Stimulated activated naive CD4-positive, alpha-beta T cell (primary cell): ENCODE data around the gene PARN.

Experiments used
- DNase-seq, 6 experiments: peaks; one replicate each; lab custom pipeline; 2025; lab: John Stamatoyannopoulos, UW

Gene PARN

DNA sequence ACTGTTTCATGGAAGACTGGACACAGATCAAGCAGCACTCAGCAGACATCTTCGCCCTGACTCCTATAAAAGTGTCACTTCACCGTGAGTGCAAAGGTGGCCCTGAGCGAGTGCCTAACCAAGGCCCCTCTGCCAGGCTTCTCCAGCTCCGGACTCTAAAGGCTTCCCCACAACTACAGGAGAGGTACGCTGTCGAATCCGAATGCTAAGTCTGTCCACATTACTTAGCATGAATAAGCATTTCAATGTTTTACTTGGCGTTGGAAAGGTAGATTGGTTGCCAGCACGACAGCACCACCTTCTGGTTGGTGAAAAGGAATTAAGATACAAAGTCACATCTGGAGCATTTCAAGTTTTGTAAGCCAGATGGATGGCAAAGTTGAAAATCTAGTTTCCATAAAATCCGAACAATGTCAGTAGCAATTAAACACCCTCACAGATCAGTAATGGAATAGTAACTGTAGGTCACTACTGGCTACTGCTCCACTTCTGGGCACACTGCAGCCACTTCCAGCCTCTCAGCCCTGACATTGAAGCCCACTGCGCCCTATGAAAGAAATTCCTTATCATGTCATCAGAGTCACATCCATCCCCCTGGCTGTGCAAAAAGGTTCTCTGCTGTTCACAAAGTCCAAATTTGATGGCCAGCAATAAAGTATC lies 100.9 kb downstream of the PARN start:
- DNase-seq: peak; percentile 11 to 71 (median 48)

- DNase-seq: no peak
These were observed 101.8 kb downstream of the PARN start for GRCh38 chr16:14528306-14528705.

DNA sequence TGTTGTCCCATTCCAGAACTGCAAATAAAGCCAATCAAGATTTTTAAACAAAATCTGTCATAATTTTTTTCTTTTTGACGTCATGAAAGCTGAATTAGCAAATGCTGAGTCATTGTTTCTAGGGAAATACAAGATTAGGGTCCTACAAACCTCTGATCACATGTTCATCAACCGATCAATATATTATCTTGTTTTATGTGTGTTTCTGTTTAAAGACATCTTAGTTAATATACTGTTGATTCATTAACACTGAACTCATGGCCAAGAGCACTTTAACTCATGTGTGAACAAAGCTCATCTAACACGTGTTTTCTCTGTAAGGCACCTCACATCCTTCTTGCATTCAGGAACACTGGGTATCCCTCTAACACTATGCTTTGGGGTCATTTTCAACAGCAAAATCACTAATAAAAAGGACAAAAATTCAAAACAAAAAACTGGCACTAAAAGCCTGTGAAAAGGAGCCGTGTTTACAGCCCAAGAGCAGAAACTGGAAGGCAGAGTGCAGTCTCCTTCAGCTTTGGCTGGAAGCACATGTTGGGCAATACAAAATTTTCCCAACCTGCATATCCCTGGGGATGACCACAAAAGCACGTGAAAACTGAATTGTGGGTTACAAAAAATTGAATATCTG lies 102.5 kb downstream of the PARN start:
- no peak for DNase-seq

DNA sequence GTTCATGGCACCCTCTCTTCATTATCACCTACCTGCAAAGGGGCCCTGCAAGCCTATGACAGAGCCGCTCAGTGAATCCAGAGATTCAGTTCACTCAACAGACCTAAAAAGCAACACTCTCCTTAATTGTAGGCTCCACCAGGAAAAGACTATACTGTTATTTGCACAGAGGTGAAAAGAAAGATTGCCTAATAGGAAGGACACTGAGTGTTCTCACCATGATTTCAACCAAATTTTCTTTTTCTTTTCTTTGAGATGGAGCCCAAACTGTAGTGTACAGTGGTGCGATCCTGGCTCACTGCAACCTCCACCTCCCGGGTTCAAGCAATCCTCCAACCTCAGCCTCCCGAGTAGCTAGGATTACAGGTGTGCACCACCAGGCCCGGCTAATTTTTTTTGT lies 104.5 kb downstream of the PARN start:
- no peak for DNase-seq

- no peak for DNase-seq
These were observed 105.1 kb downstream of the PARN start for GRCh38 chr16:14524979-14525378.

- no peak for DNase-seq
These were observed 106.4 kb downstream of the PARN start for GRCh38 chr16:14523632-14524031.

DNA sequence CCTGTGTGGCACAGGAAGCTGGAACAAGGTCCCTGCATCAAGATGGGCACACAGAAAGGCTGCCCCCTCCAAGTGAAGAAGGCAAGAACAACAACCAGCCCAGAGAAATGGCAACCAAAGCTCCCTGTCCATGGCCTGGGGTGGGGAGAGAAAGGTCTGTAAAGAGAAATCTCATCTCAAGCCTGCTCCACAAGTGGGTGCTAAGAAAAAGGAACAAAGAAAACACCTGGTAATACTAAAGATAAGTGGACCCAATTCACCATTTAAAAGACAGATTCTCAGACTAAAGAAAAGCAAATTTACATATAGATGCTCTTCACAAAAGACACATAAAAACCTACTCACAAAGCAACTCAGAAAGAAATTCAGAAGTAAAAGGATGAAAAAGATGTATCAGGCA lies 107.4 kb downstream of the PARN start:
- DNase-seq: no peak

GRCh38 chr16:14520753-14521152 lies 109.3 kb downstream of the PARN start:
- DNase-seq: no peak

GRCh38 chr16:14514967-14515366 lies 115.1 kb downstream of the PARN start:
- no peak for DNase-seq

DNA sequence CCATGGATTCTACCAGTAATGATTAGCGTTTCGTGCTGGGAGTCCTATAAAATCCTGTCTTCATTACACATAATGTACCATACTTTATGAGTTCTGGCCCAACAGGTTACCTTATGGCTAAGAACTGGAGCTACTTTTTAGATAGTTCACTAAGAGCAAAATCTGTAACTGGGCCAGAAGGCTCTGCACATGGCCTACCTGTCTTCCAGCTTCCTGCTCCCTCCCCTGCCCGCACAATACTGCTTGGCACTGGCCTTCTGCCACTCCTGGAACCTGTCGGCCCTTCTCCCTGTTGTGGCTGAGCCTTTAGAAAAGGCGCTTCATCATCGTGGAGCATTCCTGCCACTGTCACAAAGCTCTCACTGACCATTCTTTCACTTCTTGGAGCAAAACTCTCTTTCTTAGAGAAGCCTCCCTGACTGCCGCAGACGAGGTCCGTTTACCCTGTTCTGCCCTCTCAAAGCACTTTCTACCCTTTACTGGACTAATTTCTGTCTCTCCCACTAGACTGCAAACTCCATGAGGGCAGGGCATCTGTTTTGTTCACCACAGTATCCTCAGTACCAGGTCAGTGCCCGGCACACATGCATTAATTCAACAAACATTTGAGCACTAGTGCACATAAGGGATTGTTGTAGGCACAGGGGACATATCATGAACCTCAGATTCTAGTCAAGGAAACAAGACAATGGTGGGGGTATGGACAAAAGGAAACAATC lies 116.5 kb downstream of the PARN start:
- DNase-seq: no peak

DNA sequence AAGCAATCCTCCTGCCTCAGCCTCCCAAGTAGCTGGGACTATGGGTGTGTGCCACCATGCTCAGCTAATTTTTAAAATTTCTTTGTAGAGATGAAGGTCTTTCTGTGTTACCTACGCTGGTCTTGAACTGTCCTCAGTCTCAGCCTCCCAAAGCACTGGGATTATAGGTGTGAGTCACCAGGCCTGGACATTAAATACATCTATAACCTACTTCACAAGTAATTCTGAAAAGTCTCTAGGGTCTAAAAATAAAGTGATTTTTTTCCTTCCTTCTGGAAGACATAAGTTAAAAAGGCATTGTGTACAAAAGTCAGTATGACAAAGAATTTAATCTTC lies 118.3 kb downstream of the PARN start:
- DNase-seq: no peak

DNA sequence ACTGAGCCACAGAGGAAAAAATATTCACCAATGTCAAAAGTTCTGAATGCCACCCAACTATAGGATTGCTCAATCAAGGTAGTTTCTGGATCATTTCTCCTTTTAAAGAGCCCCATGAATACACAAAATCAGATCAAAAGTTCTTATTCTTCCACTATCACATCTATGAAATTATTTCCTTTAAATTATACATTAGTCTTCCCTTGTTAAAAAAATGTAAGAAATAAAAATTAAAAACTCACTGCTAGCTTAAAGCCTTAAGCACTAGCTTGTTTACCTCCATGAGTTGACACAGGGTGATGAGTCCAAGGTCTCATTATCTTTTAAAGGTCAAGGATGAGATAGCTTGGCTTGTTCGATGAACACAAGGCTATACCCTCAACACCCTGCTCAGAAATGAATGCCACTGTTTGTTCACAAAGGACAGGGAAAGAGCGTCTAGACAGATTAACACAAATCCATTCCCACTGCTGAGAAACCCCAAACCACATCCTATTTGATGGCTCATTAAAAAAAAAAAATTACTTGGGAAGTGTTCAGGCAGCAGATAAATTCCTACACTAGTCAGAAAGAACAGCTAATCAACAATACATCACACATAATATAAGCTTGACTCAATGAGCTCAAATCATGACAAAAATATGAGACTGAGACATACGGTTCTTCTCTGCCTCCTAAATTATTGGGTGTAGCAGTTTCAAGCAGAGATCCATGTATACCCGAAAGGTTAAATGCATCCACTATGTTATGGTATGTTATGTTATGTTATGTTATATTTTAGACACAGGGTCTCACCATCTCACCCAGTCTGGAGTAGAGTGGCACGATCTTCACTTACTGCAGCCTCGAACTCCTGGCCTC lies 118.9 kb downstream of the PARN start:
- DNase-seq: no peak

DNA sequence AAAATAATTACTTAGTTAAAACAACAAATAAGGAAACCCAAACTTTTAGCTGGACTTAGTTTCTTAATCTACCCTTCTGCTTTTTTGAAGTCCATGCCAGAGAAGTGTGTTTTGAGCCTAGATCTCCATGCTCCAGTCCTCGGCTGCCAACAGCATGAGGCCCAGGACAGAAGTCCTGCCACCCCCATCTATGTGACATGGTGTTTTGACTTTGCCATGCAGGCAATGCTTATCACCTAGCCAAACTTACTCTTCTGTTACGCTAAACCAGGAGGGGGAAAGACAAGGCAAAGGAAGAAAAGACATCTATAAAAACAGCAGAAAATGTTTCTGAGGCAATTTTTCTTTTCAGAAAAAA lies 119.5 kb downstream of the PARN start:
- DNase-seq: no peak

DNA sequence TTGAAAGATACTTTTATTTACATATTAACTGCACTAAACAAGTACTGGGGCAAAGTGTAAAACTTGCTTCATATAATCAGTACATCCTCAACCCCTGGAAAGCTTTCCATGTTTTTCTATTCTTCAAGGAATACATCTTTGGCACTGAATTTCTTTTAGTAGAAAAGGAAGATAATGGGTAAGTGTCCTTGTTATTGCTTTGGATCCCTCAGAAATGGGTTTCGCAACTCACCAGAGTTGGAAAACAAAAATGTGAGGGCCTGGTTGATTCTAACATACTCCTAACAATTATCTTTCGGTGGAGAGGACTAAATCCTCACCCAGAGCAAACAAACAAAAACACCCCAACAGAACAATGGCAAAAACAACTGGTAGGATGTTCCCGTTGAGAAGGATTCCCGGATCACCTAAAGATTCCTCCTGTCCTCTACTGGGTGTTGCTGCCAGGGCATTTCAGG lies 120.4 kb downstream of the PARN start:
- no peak for DNase-seq

DNA sequence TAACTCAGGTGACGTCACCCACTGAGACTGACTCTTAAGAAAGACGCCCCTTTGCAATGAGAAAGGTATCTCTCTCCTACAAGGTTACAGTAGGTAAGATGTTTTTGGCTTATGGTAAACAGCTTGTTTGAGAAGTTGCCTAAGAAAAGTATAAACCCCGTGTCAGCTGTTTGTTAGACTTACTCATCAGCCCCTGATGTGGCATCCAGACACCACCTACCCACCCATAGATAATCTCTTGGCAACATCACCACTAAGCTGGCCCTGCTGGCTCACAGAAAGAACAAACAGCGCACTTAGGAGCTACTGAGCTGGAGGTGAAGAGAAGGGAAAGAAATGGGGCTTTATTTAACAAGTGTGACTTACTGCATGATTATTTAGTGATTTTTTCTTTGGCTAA lies 121.0 kb downstream of the PARN start:
- DNase-seq: no peak

GRCh38 chr16:14505846-14506245 lies 124.2 kb downstream of the PARN start:
- DNase-seq: no peak

- no peak for DNase-seq
These were observed 126.9 kb downstream of the PARN start for GRCh38 chr16:14502932-14503741.

GRCh38 chr16:14502256-14502875 lies 127.7 kb downstream of the PARN start:
- no peak for DNase-seq

DNA sequence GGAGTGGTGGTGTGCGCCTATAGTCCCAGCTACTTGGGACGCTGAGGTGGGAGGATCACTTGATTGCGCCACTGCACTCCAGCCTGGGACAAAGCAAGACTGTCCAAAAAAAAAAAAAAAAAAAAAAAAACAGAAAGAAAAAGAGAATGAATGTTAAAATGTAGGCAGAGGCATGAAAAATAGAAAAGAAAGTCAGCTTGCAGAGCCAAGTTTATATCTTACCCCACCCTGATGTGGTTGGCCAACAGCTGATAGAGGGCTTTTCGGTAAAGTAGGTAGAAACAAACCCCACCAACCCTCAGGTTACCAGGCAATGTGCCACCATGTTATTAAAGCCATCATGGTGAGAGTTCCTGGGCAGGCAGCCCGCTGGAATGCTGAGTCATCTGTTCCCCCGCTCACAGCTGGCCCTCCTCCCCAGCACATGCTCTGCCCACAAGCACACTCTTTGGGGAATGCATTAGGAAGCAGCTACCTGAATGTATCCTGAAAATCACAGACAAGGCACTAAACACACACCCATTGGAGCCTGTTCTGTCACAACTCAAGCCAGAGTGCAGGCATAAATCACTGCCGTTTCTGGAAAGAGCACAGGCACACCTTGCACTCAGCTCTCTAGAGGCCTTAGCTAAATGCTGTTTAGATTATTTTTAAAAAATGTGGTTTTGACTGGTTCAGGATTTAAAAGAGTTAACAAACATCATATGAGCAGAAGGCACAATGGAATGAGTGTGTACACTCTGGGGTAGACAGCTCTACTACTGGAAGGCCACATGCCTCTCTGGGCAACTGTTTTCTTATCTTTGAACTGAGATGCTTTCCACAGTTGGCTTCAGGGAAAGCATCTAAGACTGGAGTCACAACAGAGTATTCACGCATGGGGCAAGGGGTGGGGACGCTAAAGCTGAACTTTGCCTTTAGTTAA lies 128.5 kb downstream of the PARN start:
- no peak for DNase-seq

DNA sequence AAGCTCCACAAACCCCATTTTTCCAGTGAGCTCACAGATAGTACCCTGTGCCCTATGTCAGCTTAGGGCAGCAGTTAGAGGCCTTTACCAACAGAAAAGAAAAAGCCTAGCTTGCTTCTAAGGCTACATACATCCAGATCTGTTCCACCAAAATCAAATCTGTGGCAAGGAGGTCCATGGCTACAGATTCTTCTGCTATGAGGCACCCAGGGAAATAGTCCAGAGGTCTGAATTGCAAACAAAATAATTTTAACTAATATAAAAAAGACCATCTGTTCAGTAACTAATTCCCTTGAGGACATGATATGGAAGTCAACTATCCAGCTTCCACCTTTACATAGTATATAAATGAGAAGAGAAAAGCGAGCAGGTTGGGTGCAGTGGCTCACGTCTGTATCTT lies 129.3 kb downstream of the PARN start:
- no peak for DNase-seq
